CD14-positive monocyte (primary cell): ENCODE data around the gene CTF1. TPM values are rescaled to one million over a fixed set of nuclear protein-coding genes. Genes with fewer than 3 reads are reported as not detected.

Experiments used
- DNase-seq, 3 donors: peaks; one replicate each; pipeline ENCODE4 v3.0.0-alpha.2; 2011 to 2022
- H2AFZ ChIP-seq: 2 replicates; pipeline ENCODE4 v1.6.0; 2012; ENCODE audit warnings: mild to moderate bottlenecking, low read depth, low read length, inconsistent platforms; ENCODE audit not compliant: insufficient read depth, poor library complexity, severe bottlenecking
- H3K27ac ChIP-seq, 2 donors: 1 replicate in 1 of 2; 2 replicates in 1 of 2; pipeline ENCODE4 v1.5.1; 2012 to 2013; ENCODE audit warnings: low read length in 2 of 2, control low read depth in 1 of 2, inconsistent platforms in 1 of 2, low read depth in 1 of 2, mild to moderate bottlenecking in 1 of 2
- H3K27me3 ChIP-seq, 2 donors: one replicate each; pipeline versions ENCODE4 v1.6.0 to v1.6.1; 2011 to 2013; ENCODE audit warnings: low read length in 2 of 2; ENCODE audit not compliant: control insufficient read depth in 2 of 2, insufficient read depth in 2 of 2
- H3K36me3 ChIP-seq, 2 donors: replicated peaks in 1 of 2; 1 replicate in 1 of 2; 2 replicates in 1 of 2; pipeline versions ENCODE4 v1.5.1 to v1.6.1; 2012 to 2013; ENCODE audit warnings: low read length in 2 of 2, control low read depth in 1 of 2, inconsistent platforms in 1 of 2, mild to moderate bottlenecking in 1 of 2; ENCODE audit not compliant: insufficient read depth in 2 of 2, control insufficient read depth in 1 of 2
- H3K4me1 ChIP-seq, 2 donors: 1 replicate in 1 of 2; 2 replicates in 1 of 2; pipeline versions ENCODE4 v1.5.1 to v1.6.1; 2012 to 2013; ENCODE audit warnings: low read length in 2 of 2, control low read depth in 1 of 2, inconsistent platforms in 1 of 2, mild to moderate bottlenecking in 1 of 2, moderate library complexity in 1 of 2; ENCODE audit not compliant: insufficient read depth in 2 of 2, control insufficient read depth in 1 of 2
- H3K4me2 ChIP-seq: replicated peaks from 2 replicates; pipeline ENCODE3; 2012; ENCODE audit warnings: low read length, moderate library complexity, mild to moderate bottlenecking; ENCODE audit not compliant: poor library complexity, severe bottlenecking; ENCODE audit errors: extremely low read depth
- H3K4me3 ChIP-seq, 3 experiments: fragments of 200-600 bp in 1 of 3; sonication (generic) in 1 of 3; replicated peaks in 1 of 3; 1 replicate in 2 of 3; 2 replicates in 1 of 3; pipeline ENCODE4 v1.5.1; 2011 to 2013; ENCODE audit warnings: low read length in 3 of 3, mild to moderate bottlenecking in 3 of 3, control low read depth in 2 of 3, low read depth in 2 of 3, inconsistent platforms in 1 of 3, moderate library complexity in 1 of 3
- H3K79me2 ChIP-seq: 2 replicates; pipeline ENCODE4 v1.6.0; 2012; ENCODE audit warnings: mild to moderate bottlenecking, control low read depth, inconsistent platforms, low read length, moderate library complexity; ENCODE audit not compliant: insufficient read depth
- H3K9ac ChIP-seq: 2 replicates; pipeline ENCODE4 v1.6.0; 2017; ENCODE audit warnings: low read length, mild to moderate bottlenecking; ENCODE audit not compliant: insufficient read depth, poor library complexity, severe bottlenecking
- H3K9me3 ChIP-seq, 2 donors: replicated peaks in 1 of 2; 1 replicate in 1 of 2; 2 replicates in 1 of 2; pipeline versions ENCODE4 v1.5.1 to v1.6.1; 2012 to 2013; ENCODE audit warnings: low read length in 2 of 2, control low read depth in 1 of 2; ENCODE audit not compliant: control insufficient read depth in 1 of 2, insufficient read depth in 1 of 2
- H4K20me1 ChIP-seq: 2 replicates; pipeline ENCODE4 v1.6.0; 2012; ENCODE audit warnings: mild to moderate bottlenecking, low read length, control low read depth, moderate library complexity; ENCODE audit not compliant: insufficient read depth
- H3K27ac Mint-ChIP-seq, 7 donors: one replicate each; pipeline ENCODE4 v1.8.0; 2020; ENCODE audit warnings: mild to moderate bottlenecking in 7 of 7, mixed read lengths in 7 of 7, moderate library complexity in 6 of 7, inconsistent platforms in 2 of 7
- H3K27me3 Mint-ChIP-seq, 3 donors: one replicate each; pipeline ENCODE4 v1.8.0; 2021 to 2022; ENCODE audit warnings: low read depth in 3 of 3, mild to moderate bottlenecking in 3 of 3, mixed read lengths in 3 of 3, moderate library complexity in 3 of 3, inconsistent platforms in 1 of 3
- H3K36me3 Mint-ChIP-seq, 2 donors: one replicate each; pipeline ENCODE4 v1.8.0; 2020; ENCODE audit warnings: mixed read lengths in 2 of 2, inconsistent platforms in 1 of 2, mild to moderate bottlenecking in 1 of 2
- H3K4me1 Mint-ChIP-seq: one replicate; pipeline ENCODE4 v1.8.0; 2020; ENCODE audit warnings: mild to moderate bottlenecking, mixed read lengths
- H3K4me3 Mint-ChIP-seq, 2 donors: one replicate each; pipeline ENCODE4 v1.8.0; 2020; ENCODE audit warnings: mild to moderate bottlenecking in 2 of 2, mixed read lengths in 2 of 2, moderate library complexity in 1 of 2
- H3K9me3 Mint-ChIP-seq, 7 donors: one replicate each; pipeline ENCODE4 v1.8.0; 2020 to 2022; ENCODE audit warnings: mixed read lengths in 7 of 7, mild to moderate bottlenecking in 6 of 7, moderate library complexity in 6 of 7, inconsistent platforms in 2 of 7
- CTCF ChIP-seq: fragments of 200-600 bp; IDR thresholded peaks from one replicate; pipeline ENCODE4 v1.8.0; 2022; ENCODE audit warnings: antibody characterized with exemption, mild to moderate bottlenecking
- WGBS: methylation state at CpG from one replicate; pipeline ENCODE4 v1.1.5; 2013; ENCODE audit warnings: missing lambda C conversion rate; ENCODE audit not compliant: insufficient coverage; 5-methylcytosine and 5-hydroxymethylcytosine counted together
- intact Hi-C, 2 donors: fragments of 100-400 bp; cut with micrococcal nuclease; formaldehyde crosslinking; loops; one replicate each; pipeline versions ENCODE4 v1.15.0 to v1.15.1; 2023
- polyA plus RNA-seq, 3 donors: library from polyadenylated mRNA; depleted of rRNA in 1 of 3; unstranded in 2 of 3; stranded (reverse) in 1 of 3; fragments of 300-500 nt in 2 of 3; fragments of >200 nt in 1 of 3; fragmentation: Illumina TruSeq in 2 of 3; gene quantifications; 1 replicate in 2 of 3; 2 replicates in 1 of 3; pipeline ENCODE4 v1.2.3, GENCODE V29; 2012 to 2021

Gene CTF1
- polyA plus RNA-seq, 3 donors = 0.93 TPM; not detected in 2

- Mint-ChIP-seq H3K4me3 (peak within 1 kb of the TSS; percentile 94 to 100), H3K27ac (peak within 1 kb of the TSS; percentile 100), H3K9me3 (peaks cover 3 to 5% (median 4%) of the 10 kb centered on the region in 7 donors), H3K4me1 (peaks cover 26% of the 10 kb centered on the region), H3K36me3 (peaks cover 12 to 19% of the 10 kb centered on the region in 2 donors), H3K27me3 (no peaks in the 10 kb centered on the region)
- Histone ChIP-seq H3K79me2 (no peaks in the 10 kb centered on the region), H3K36me3 (peaks cover 8 to 15% of the 10 kb centered on the region in 2 donors), H3K4me3 (peak within 1 kb of the TSS; percentile 60 to 85 (median 74)), H3K27ac (peak within 1 kb of the TSS; percentile 93 to 94), H3K9ac (peak within 1 kb of the TSS; percentile 77), H3K27me3 (no peaks in the 10 kb centered on the region), H2AFZ (peak within 1 kb of the TSS; percentile 83), H4K20me1 (no peaks in the 10 kb centered on the region), H3K4me1 (peaks cover 12 to 20% of the 10 kb centered on the region in 2 donors), H3K4me2 (peak within 1 kb of the TSS; percentile 80), H3K9me3 (no peaks in the 10 kb centered on the region)
- peak in 1 of 3 donors; percentile 21 for DNase-seq
- intact Hi-C loops = loop anchor here (2.0 to 10.0 kb wide), 5 partner anchors 27 to 269 kb away; partner anchors contain the start of genes CTF1 (in 2 of the 2), CFAP119 (in 1 of the 2), FBRS (in 1 of the 2) and PRR14 (in 1 of the 2)
- TF ChIP-seq CTCF = no peak
- 0% methylated on average over 5 of the region's 31 CpGs for WGBS
Measured at GRCh38 chr16:30923554-30924075, 27.2 kb downstream of the CTF1 start, which contains the start of gene FBXL19. TSS of gene FBXL19 (plus strand) at chr16:30923572. CDS start at chr16:30925755, 2,183 bp downstream.

- H3K4me3 ChIP-seq = peak overlapping the region; percentile 60 to 85 (median 66)
Measured at GRCh38 chr16:30924076-30924912, 27.9 kb downstream of the CTF1 start.

More at GRCh38 chr16:30924076-30924912, 27.9 kb downstream of the CTF1 start:
- Histone ChIP-seq H3K4me2 (peak overlapping the region; percentile 80), H3K9ac (no peak overlapping the region), H3K36me3 (peaks cover 8 to 20% of the 10 kb centered on the region in 2 donors), H4K20me1 (no peaks in the 10 kb centered on the region), H3K4me1 (peaks cover 12 to 20% of the 10 kb centered on the region in 2 donors), H2AFZ (no peak overlapping the region), H3K27ac (no peak overlapping the region), H3K9me3 (no peaks in the 10 kb centered on the region), H3K79me2 (no peaks in the 10 kb centered on the region), H3K27me3 (no peaks in the 10 kb centered on the region)
- TF ChIP-seq CTCF = no peak
- Mint-ChIP-seq H3K36me3 (peaks cover 14 to 19% of the 10 kb centered on the region in 2 donors), H3K4me3 (peak overlapping the region; percentile 64 to 82), H3K27ac (peak overlapping the region in 1 of 7 donors; percentile 30), H3K4me1 (peaks cover 23% of the 10 kb centered on the region), H3K9me3 (peaks cover 0 to 2% (median 0%) of the 10 kb centered on the region in 7 donors), H3K27me3 (no peaks in the 10 kb centered on the region)
- WGBS = 3% methylated on average over 40 of the region's 53 CpGs
- no peak for DNase-seq
- intact Hi-C loops = loop anchor here (5.0 to 10.0 kb wide), 3 partner anchors 159 to 269 kb away; partner anchors contain the start of genes CFAP119 (in 1 of the 2), FBRS (in 1 of the 2), PRR14 (in 1 of the 2) and RNF40 (in 1 of the 2)
